ENCODE measurements around the gene IFITM10.

IFITM10 gene

GRCh38 chr11:1718326-1718725, 32.1 kb downstream of the IFITM10 start:
- no peak for DNase-seq (ENCODE audit: low read depth)
- TF ChIP-seq POLR2A (IDR thresholded peaks at IDR 0.05; ENCODE audit: extremely low read depth, insufficient read length) (no peak), MYC (IDR thresholded peaks at IDR 0.05; ENCODE audit: low read depth, low read length) (no peak), CTCF (IDR thresholded peaks at IDR 0.05; ENCODE audit: low read depth, low read length) (no peak), MAX (IDR thresholded peaks at IDR 0.05; ENCODE audit: low read depth, low read length) (no peak)
- no peak overlapping the region for H3K4me3 ChIP-seq (ENCODE audit: low read depth, low read length)

GRCh38 chr11:1717745-1718144, 32.6 kb downstream of the IFITM10 start:
- no peak for TF ChIP-seq CTCF (IDR thresholded peaks at IDR 0.05; ENCODE audit: low read depth, low read length)
- no peak for TF ChIP-seq MAX (IDR thresholded peaks at IDR 0.05; ENCODE audit: low read depth, low read length)
- no peak for TF ChIP-seq POLR2A (IDR thresholded peaks at IDR 0.05; ENCODE audit: extremely low read depth, insufficient read length)
- no peak for TF ChIP-seq MYC (IDR thresholded peaks at IDR 0.05; ENCODE audit: low read depth, low read length)
- no peak overlapping the region for H3K4me3 ChIP-seq (ENCODE audit: low read depth, low read length)
- DNase-seq (ENCODE audit: low read depth), result no peak

- no peak overlapping the region for H3K4me3 ChIP-seq (ENCODE audit: low read depth, low read length)
- DNase-seq (ENCODE audit: low read depth), result no peak
- TF ChIP-seq POLR2A (IDR thresholded peaks at IDR 0.05; ENCODE audit: extremely low read depth, insufficient read length) (no peak), CTCF (IDR thresholded peaks at IDR 0.05; ENCODE audit: low read depth, low read length) (no peak)
These were observed 35.2 kb downstream of the IFITM10 start for GRCh38 chr11:1714908-1715885.

- H3K4me3 ChIP-seq (ENCODE audit: low read depth, low read length), result no peak overlapping the region
- no peak for TF ChIP-seq POLR2A (IDR thresholded peaks at IDR 0.05; ENCODE audit: extremely low read depth, insufficient read length)
- TF ChIP-seq MAX (IDR thresholded peaks at IDR 0.05; ENCODE audit: low read depth, low read length), result no peak
- no peak for TF ChIP-seq CTCF (IDR thresholded peaks at IDR 0.05; ENCODE audit: low read depth, low read length)
- no peak for TF ChIP-seq MYC (IDR thresholded peaks at IDR 0.05; ENCODE audit: low read depth, low read length)
- DNase-seq (ENCODE audit: low read depth), result no peak
These were observed 41.7 kb downstream of the IFITM10 start for GRCh38 chr11:1708716-1709115.

GRCh38 chr11:1707751-1708150, 42.6 kb downstream of the IFITM10 start:
- no peak for TF ChIP-seq CTCF (IDR thresholded peaks at IDR 0.05; ENCODE audit: low read depth, low read length)
- no peak for TF ChIP-seq POLR2A (IDR thresholded peaks at IDR 0.05; ENCODE audit: extremely low read depth, insufficient read length)
- no peak for TF ChIP-seq MAX (IDR thresholded peaks at IDR 0.05; ENCODE audit: low read depth, low read length)
- no peak for TF ChIP-seq MYC (IDR thresholded peaks at IDR 0.05; ENCODE audit: low read depth, low read length)
- peak; percentile 34 for DNase-seq (ENCODE audit: low read depth)
- no peak overlapping the region for H3K4me3 ChIP-seq (ENCODE audit: low read depth, low read length)

All from NB4 (cell line).